GM11168 (cell line): ENCODE results near the gene PPME1.

ENCODE experiments used
- in situ Hi-C: fragments of 300-500 bp; cut with MboI; formaldehyde crosslinking; loops from one replicate; pipeline ENCODE4 v1.12.0; 2022; ENCODE audit warnings: low sequenced_read_pairs; ENCODE audit not compliant: unreplicated experiment

Gene PPME1

GRCh38 chr11:74212533-74212932, 41.4 kb downstream of the PPME1 start:
- in situ Hi-C loops: no loop called here

DNA sequence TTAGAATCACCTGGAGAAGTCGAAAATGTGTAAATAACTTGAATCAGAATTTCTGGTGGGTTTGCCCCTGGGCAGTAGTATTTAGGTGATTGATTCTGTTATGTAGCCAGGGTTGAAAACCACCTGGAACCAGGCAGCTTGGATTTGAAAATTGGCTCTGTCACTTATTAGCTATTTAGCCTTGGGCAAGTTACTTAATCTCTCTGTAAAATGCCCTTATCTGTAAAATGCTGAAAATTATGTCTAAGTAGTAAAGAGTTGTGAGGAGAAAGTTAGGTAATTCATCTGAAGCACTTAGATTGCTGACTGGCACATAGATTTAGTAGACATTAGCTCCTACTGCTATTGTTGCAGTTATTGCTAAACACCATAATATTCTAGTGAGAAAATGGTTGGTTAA, 49.3 kb downstream of the PPME1 start:
- in situ Hi-C loops: no loop called here

- in situ Hi-C loops: no loop called here
Observed at GRCh38 chr11:74221816-74222215, 50.7 kb downstream of the PPME1 start.

- in situ Hi-C loops: no loop called here
Observed at GRCh38 chr11:74225565-74225964, 54.5 kb downstream of the PPME1 start.

DNA sequence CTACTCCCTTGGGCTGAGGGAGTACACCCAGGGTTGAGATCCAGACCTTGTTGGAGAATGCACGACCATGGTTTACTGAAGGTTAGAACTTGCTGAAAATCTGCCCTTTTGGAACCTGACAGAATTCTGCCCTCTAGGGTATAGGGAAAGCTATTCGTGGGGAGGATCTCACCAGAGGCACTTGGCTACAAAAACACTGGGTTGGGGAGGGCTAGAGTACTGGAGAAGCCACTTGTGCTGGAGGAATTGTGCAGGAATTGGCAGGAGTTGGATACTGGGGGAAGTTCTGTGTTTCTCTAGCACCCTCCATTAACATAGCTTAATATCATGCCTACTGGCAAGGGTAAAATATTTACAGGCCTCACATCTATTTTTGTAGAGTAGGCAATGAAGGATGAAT, 55.8 kb downstream of the PPME1 start:
- in situ Hi-C loops: no loop called here

DNA sequence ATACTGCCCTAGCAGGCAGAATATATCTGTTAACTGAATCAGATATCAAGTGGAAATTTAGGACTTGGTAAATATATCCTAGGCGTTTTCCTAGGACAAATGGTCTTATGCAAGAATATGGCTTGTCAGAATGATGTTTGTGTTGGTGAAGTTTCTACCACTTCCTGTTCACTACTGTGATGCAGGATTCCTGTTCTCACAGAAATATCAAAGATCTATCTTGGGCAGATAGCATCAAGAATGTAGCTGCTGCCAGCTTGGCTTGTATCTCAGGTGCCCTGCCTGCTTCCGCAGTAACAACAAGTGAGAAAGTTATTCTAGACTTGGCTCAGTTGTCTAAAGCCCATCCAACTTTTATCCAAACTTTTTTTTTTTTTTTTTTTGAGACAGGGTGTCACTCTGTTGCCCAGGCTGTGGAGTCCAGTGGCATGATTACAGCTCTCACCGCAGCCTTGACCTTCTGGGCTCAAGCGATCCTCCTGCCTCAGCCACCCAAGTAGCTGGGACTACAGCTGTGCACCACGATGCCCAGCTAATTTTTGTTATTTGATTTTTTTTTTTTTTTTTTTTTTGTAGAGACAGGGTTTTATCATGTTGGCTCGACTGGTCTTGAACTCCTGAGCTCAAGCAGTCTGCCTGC, 61.3 kb downstream of the PPME1 start:
- in situ Hi-C loops: no loop called here

DNA sequence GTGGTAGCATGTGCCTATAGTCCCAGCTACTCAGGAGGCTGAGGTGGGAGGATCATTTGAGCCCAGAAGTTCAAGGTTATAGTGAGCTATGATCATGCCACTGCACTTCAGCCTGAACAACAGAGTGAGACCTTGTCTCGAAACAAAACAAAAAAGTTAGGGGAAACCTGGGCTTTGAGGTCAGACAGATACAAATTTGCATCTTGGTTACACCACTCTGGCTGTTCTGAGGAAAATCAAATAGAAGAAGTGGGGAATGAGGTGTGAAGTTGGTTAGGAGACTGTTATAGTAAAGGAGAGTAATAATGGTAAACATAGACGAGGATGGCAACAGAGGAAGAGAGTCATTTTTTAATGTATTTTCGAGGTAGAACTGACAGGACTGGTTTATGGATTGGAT, 62.6 kb downstream of the PPME1 start:
- in situ Hi-C loops: no loop called here

- in situ Hi-C loops: no loop called here
Observed at GRCh38 chr11:74235121-74235520, 64.0 kb downstream of the PPME1 start.

- in situ Hi-C loops: no loop called here
Observed at GRCh38 chr11:74237541-74237940, 66.5 kb downstream of the PPME1 start.

DNA sequence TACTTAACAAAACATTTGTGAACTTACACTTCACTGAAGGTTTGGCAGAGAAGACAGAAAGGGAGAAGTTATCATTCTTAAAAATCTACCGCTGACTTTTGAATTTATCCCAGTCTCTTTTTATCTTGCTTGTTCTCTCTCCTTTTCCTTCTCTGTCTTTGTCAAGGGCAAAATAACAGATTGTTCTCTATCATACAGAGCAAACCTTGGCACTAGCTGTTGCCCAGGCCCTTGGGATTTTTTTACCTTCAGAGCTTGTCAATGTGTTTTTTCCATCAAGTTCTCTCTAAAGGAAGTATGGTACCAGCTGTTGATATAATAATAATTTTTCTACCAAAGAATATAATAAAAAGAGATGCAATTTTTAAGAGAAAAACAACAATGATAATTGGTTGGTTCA, 67.2 kb downstream of the PPME1 start:
- in situ Hi-C loops: no loop called here

- in situ Hi-C loops: loop anchor here (10.0 kb wide), 1 partner anchor 196 kb away; no protein-coding TSS in a partner anchor
Observed at GRCh38 chr11:74248469-74248868, 77.4 kb downstream of the PPME1 start.

DNA sequence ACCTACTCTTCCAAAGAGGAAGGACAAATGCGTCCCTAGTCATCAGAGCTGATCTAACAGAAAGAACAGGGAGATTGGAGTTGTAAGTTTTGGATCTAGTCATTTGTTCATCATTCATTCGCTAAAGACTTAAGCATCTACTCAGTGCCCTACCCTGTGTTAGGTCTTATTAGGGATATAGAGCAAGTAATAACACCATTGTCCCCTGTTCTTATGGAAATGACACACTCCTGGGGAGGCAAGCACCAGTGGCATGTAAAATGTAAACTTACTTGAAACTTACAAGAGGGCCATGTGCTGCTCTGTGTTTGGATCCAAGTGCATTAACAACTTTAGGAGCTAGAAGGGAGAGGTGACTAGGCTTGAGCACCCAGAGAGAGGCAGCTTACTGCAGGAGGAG, 78.4 kb downstream of the PPME1 start:
- in situ Hi-C loops: loop anchor here (10.0 kb wide), 1 partner anchor 195 kb away; no protein-coding TSS in a partner anchor

GRCh38 chr11:74253361-74253760, 82.3 kb downstream of the PPME1 start:
- in situ Hi-C loops: no loop called here

DNA sequence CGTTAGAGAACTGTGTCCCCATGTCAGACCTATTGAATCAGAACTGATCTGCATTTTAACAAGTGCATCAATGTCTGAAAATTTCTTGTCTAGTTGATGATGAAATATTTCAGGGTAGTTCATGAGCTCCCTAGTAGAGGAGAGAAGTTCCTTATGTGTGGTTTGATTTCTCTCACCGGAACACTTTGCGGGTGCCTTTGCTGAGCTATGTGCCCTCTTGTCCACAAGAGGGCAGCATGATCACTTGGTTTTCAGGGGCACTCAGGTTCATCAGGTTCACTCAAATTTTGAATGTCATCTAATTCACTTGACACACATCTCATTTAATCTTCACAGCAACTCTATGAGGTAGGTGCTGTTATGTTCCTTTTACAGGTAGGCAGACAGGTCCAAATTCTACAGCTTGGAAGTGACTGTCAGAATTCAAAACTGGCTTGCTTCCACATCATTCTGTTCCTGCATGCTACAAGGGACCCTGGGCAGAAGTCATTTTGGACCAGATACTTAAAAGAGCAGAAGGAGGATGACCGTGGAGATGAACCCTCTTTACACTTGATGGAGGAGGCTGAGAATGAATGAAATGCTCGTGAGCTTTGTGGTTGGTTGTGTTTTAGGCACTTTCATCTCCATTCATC, 84.8 kb downstream of the PPME1 start:
- in situ Hi-C loops: no loop called here

- in situ Hi-C loops: no loop called here
Observed at GRCh38 chr11:74256378-74257133, 85.5 kb downstream of the PPME1 start.

DNA sequence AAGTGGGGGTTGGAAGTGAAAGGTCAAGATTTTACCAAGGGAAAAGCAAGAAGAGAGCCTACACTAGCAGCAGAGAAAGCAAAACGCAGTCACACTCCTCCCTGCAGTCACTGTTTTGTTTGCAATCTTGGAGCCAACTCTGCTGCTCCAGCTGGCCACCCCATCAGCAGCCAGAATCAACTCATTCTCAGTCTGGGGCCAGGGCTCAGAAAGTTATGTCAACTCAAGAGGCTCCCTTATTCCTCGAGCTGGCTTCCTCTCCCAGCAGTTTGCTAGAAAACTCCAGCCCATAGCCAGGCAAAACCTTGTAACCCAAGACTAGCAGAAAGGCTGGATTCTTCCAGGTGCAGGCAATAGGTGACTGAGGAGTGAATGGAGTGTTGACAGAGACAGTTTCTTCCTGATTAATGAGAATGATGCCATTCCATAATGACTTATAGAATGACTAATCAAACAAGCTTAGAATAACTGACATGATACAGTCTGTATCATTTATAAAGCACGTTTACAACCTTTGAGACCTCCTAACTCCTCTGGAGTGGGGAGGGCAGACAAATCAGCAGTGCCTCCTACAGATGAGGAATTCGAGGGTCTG, 87.0 kb downstream of the PPME1 start:
- in situ Hi-C loops: no loop called here

DNA sequence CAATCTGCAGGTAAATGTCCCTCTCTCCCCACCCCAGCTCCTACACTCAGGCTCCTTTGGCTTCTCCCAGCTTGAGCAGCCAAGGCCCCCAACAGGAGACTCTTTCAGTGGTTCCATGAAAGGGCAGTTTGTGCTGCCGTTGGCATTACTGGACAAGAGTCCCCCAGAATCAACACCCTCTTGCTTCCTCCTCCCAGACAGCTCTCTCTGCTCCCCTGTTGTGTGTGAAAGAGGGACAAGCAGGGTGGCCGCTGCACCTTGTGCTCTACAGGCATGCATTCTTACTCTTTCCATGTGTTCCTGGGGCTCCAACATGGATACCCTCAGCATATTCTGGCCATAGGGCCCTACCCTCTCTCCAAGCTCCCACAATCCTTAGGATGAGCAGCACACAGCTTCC, 91.6 kb downstream of the PPME1 start:
- in situ Hi-C loops: no loop called here

GRCh38 chr11:74265256-74265655, 94.2 kb downstream of the PPME1 start:
- in situ Hi-C loops: no loop called here

GRCh38 chr11:74267014-74267413, 95.9 kb downstream of the PPME1 start:
- in situ Hi-C loops: no loop called here

GRCh38 chr11:74268456-74268855, 97.4 kb downstream of the PPME1 start:
- in situ Hi-C loops: no loop called here

- in situ Hi-C loops: no loop called here
Observed at GRCh38 chr11:74269161-74269811, 98.2 kb downstream of the PPME1 start.
